ENCODE data around the gene EPHA10. TPM values are rescaled to one million over a fixed set of nuclear protein-coding genes. Genes with fewer than 3 reads are reported as not detected.
"Not testable (repeated sequence)": the region's sequence is repeated elsewhere in the genome, so short reads cannot be mapped to it uniquely, and the experiment has no call there.

Gene EPHA10
- total RNA-seq, 1 donor: under 0.01 TPM

- DNase-seq (ENCODE audit: low read depth in 2 of 3, low spot score in 2 of 3): not testable (repeated sequence)
Measured at GRCh38 chr1:37738619-37739018, 26.3 kb downstream of the EPHA10 start.

GRCh38 chr1:37737975-37738374 is 26.9 kb downstream of the EPHA10 start:
- DNase-seq (ENCODE audit: low read depth in 2 of 3, low spot score in 2 of 3): not testable (repeated sequence)

GRCh38 chr1:37734629-37735591 is 30.0 kb downstream of the EPHA10 start:
- DNase-seq (ENCODE audit: low read depth in 2 of 3, low spot score in 2 of 3): no peak

- DNase-seq (ENCODE audit: low read depth in 2 of 3, low spot score in 2 of 3): no peak
Measured at GRCh38 chr1:37732111-37732780, 32.7 kb downstream of the EPHA10 start.

GRCh38 chr1:37731312-37732019 is 33.5 kb downstream of the EPHA10 start:
- no peak for DNase-seq (ENCODE audit: low read depth in 2 of 3, low spot score in 2 of 3)

GRCh38 chr1:37730376-37730775 is 34.5 kb downstream of the EPHA10 start:
- DNase-seq (ENCODE audit: low read depth in 2 of 3, low spot score in 2 of 3): no peak

- no peak for DNase-seq (ENCODE audit: low read depth in 2 of 3, low spot score in 2 of 3)
Measured at GRCh38 chr1:37728416-37728815, 36.5 kb downstream of the EPHA10 start.

- DNase-seq (ENCODE audit: low read depth in 2 of 3, low spot score in 2 of 3): no peak
Measured at GRCh38 chr1:37726751-37727585, 38.0 kb downstream of the EPHA10 start.

GRCh38 chr1:37725851-37726613 is 38.9 kb downstream of the EPHA10 start:
- no peak for DNase-seq (ENCODE audit: low read depth in 2 of 3, low spot score in 2 of 3)

GRCh38 chr1:37724575-37724974 is 40.3 kb downstream of the EPHA10 start:
- DNase-seq (ENCODE audit: low read depth in 2 of 3, low spot score in 2 of 3): no peak

GRCh38 chr1:37723390-37724078 is 41.4 kb downstream of the EPHA10 start:
- DNase-seq (ENCODE audit: low read depth in 2 of 3, low spot score in 2 of 3): no peak

- no peak for DNase-seq (ENCODE audit: low read depth in 2 of 3, low spot score in 2 of 3)
Measured at GRCh38 chr1:37723072-37723389, 41.9 kb downstream of the EPHA10 start.

- no peak for DNase-seq (ENCODE audit: low read depth in 2 of 3, low spot score in 2 of 3)
Measured at GRCh38 chr1:37722181-37723071, 42.5 kb downstream of the EPHA10 start.

- DNase-seq (ENCODE audit: low read depth in 2 of 3, low spot score in 2 of 3): no peak
Measured at GRCh38 chr1:37721565-37721964, 43.4 kb downstream of the EPHA10 start.

GRCh38 chr1:37720231-37721130 is 44.4 kb downstream of the EPHA10 start:
- no peak for DNase-seq (ENCODE audit: low read depth in 2 of 3, low spot score in 2 of 3)

- DNase-seq (ENCODE audit: low read depth in 2 of 3, low spot score in 2 of 3): no peak
Measured at GRCh38 chr1:37719572-37720195, 45.2 kb downstream of the EPHA10 start.

Measured in hematopoietic multipotent progenitor cell (in vitro differentiated cells).